GM10266 (cell line): ENCODE results near the gene ME2.
"Not testable (repeated sequence)": the region's sequence is repeated elsewhere in the genome, so short reads cannot be mapped to it uniquely, and the experiment has no call there.

Source experiments
- DNase-seq: peaks from one replicate; pipeline ENCODE4 v3.0.0; 2012; ENCODE audit errors: extremely low spot score
- CTCF ChIP-seq: IDR thresholded peaks from 2 replicates; pipeline ENCODE4 v1.5.1; 2012; ENCODE audit warnings: mild to moderate bottlenecking, low read depth; ENCODE audit not compliant: control insufficient read depth, insufficient read depth; ENCODE audit errors: missing control alignments

Gene ME2

GRCh38 chr18:50987261-50987660 lies 108.3 kb downstream of the ME2 start:
- TF ChIP-seq CTCF, result no peak
- DNase-seq, result no peak

GRCh38 chr18:50989711-50990110 lies 110.8 kb downstream of the ME2 start:
- no peak for TF ChIP-seq CTCF
- DNase-seq, result no peak

DNA sequence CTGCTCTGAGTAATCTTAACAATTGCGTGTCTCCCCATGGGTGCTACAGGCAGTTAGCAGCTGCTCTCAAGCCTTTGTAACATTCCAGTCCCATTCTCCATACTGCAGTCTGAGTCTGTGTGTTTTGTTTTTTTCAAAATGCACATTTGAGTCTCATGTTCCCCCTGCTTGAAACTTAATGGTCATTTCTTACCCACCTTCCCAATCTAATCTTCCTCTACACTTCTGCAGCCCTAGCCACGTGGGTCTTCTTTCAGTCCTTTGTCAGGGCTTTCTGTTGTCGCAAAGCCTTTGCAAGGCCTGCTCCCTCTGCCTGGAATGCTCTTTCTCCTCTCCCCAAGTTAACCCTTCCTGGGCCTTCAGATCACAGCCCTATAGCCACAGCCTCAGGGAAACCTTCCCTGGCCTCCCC lies 113.4 kb downstream of the ME2 start:
- no peak for TF ChIP-seq CTCF
- no peak for DNase-seq

DNA sequence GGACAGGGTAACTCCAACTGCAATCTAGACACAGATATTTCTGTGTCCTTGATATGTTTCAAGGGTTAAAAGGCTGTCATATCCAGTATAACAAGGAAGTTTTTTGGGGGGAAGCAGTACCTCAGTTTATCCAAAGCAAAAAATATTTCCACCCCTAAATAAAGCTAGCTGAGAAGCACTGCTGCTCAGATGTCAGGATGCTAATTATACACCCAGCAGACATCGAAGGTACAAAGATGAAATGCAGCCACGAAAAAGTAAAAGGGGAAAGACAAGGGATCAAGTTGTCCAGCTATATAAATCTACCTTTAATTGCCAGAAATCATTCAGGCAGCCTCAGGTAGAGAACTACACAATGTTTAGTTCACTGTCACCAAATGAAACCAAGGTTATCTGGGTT lies 115.1 kb downstream of the ME2 start:
- no peak for TF ChIP-seq CTCF
- no peak for DNase-seq

- DNase-seq, result not testable (repeated sequence)
These were observed 124.3 kb downstream of the ME2 start for GRCh38 chr18:51003174-51003573.
